NCI-H2107 (cell line): ENCODE measurements around the gene MRAP.
"Not testable (repeated sequence)": the region's sequence is repeated elsewhere in the genome, so short reads cannot be mapped to it uniquely, and the experiment has no call there.

Experiments
- DNase-seq: peaks from one replicate; lab custom pipeline; 2025; lab: John Stamatoyannopoulos, UW

MRAP gene

GRCh38 chr21:32300117-32300681 is 1.5 kb downstream of the MRAP start:
- DNase-seq = no peak

GRCh38 chr21:32301596-32301995 is 2.9 kb downstream of the MRAP start:
- DNase-seq = no peak

DNA sequence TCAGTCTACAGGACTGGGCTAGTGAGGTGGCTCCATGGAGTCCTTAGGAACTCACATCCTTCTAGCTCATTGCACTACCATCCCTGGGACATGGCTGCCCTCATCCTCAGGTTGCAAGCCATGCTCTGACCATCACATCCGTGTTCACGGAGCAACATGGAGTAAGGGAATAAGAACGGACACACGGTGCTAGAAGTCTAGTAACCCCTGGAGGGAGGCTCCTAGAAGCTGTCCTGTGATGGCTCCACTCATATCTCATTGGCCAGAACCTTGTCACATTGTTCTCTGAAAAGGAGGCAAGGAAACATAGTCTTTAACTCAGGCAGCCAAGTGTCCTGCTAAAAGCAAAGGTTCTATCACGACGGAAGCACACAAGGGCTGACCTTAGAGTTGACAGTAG is 3.9 kb downstream of the MRAP start:
- no peak for DNase-seq

DNA sequence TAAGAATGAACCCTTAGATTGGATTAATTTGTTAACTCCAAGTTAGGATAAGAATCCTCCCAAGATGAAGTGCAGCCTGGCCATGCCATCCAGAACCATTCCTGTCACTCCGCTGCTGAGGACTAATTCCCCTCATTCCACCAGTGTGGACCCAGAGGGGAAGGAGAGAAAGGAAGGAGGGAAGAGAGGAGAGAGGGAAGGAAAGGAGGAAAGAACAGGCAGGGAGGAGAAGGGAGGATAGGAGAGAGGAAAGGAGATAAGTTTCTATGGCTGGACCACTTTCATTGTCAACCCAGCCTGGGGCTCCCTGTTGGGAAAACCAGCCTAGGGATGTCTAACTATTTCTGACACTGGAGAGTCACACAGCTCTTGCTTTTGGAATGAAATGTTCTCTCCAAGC is 4.7 kb downstream of the MRAP start:
- no peak for DNase-seq

GRCh38 chr21:32304998-32305397 is 6.3 kb downstream of the MRAP start:
- DNase-seq = no peak

DNA sequence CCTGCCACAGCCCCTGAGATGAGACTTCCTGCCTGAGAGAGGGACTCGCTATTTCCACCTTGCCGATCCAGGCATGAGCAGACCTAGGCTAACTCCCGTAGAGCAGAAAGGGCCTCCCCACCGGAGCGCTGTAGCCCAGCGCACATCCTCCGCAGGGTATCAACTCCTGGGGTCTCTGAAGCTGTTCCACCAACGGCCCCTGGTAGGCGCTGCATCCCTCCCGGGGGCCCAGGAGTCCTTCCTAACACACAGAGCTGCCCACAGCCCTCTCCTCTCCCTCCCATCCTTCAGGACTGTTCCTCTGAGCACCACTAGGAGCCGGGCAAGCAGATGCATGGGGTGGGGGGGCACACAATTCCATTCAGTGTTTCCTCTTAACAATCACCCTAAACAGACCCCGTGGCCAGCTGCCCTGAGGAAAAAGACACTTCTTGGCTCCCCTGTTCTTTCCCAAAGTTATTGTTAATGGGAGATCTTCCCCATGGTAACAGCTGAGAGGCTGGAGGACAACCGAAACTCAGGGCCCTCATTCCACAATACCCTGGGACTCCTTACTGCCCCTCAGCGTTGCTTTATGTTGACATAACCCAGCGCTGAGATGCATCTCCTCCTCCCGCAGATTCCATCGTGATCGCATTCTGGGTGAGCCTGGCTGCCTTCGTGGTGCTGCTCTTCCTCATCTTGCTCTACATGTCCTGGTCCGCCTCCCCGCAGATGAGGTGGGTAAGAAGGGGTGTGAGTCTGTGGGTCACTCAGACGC is 7.5 kb downstream of the MRAP start:
- no peak for DNase-seq

DNA sequence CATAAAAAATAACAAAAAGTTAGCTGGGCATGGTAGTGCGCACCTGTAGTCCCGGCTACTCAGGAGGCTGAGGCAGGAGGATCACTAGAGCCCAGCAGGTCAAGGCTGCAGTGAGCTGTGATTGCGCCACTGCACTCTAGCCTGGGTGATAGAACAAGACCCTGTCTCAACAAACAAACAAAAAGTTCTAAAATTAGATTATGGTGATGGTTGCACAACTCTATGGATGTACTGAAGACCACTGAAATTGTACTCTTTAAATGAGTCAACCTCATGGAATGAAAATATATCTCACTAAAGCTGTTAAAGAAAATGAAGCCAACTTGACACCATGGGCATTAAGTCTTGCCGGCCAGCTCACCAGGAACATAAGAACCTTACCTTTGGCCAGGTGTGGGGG is 9.1 kb downstream of the MRAP start:
- DNase-seq = no peak

GRCh38 chr21:32308696-32309095 is 10.0 kb downstream of the MRAP start:
- no peak for DNase-seq

GRCh38 chr21:32309906-32310460 is 11.3 kb downstream of the MRAP start:
- no peak for DNase-seq

DNA sequence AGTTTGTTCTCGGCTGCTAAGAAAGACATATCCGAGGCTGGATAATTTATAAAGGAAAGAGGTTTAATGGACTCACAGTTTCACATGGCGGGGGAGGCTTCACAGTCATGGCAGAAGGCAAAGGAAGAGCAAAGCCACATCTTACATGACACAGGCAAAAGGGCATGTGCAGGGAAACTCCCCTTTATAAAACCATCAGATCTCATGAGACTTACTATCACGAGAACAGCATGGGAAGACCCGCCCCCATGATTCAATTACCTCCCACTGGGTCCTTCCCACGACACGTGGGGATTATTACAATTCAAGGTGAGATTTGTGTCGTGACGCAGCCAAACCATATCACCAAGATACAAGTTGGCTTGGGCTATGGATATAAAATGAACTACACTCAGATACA is 12.3 kb downstream of the MRAP start:
- DNase-seq = not testable (repeated sequence)

GRCh38 chr21:32311621-32312020 is 13.0 kb downstream of the MRAP start:
- no peak for DNase-seq

GRCh38 chr21:32312326-32312725 is 13.7 kb downstream of the MRAP start:
- DNase-seq = no peak

- no peak for DNase-seq
Observed at GRCh38 chr21:32312976-32313375, 14.3 kb downstream of the MRAP start.

GRCh38 chr21:32314806-32315205 is 16.2 kb downstream of the MRAP start:
- no peak for DNase-seq

DNA sequence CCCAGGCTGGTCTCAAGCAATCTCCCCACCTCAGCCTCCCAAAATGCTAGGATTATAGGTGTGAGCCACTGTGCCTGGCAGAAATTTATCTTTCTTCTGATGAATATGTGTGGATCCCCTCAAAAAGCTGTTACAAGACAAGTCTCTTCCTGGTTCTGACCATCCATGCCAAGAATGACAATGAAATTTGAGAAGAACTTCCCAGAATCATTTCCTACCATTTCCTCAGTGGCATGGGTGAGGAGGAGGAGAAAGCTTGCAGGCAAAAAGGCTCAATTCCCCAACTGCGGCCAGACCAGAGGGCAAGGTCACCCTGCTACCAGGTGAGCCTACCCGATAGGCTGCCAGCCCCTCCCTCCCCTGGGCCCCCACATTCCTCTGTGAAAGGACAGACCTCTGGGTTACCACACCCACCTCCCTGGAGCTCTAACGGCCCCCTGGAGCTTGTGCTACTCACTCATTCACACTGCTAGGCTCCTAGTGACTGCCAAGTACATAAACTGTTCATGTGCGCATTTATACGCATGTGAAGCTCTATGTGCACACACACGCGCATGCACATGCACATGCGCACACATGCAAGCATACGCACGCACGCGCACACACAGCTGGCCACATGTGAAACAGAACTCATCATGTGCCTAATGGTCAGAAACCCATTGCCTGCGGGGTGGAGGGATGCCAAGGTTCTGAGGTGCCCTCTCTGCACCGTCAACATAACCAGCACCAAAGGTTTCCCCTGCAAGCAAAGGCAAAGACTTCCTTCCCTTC is 17.0 kb downstream of the MRAP start:
- no peak for DNase-seq

GRCh38 chr21:32316361-32317215 is 17.9 kb downstream of the MRAP start:
- no peak for DNase-seq

DNA sequence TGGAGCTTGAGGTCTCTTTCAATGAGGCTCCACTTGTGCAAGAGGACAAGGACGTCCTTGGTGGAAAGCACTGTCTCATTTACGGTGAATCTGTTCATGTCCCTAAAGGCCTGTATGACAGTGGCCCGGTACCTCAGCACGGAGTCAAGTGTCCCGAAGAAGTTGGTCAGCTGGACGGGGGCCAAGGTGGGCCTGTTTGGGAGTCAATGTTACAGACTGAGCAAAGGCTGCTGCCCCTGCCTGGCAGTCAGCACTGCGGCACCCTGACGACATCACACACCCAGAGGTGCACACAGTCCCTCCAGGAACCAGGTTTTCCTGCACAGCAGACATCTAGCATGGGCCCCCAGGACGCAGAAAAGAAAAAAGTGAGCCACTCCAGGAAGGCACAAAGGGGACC is 19.1 kb downstream of the MRAP start:
- no peak for DNase-seq

DNA sequence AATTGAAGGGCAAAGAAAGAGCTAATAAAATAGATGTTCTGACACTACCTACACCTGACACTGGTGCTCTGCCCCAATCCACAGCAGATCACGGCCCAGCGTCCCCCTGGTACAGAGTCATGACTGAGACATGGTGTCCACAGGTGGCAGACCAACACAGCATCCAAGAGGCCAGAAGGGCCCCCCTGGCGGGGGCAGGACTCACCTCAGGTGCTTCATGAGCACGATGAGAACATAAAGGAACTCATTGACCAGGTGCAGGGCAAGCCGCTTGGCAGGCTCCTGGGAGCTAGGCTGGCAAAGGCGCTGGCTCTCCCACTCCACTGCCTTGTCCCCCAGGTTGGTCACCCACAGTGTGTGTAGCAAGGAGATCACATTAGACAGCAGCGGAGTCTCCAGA is 20.4 kb downstream of the MRAP start:
- no peak for DNase-seq

DNA sequence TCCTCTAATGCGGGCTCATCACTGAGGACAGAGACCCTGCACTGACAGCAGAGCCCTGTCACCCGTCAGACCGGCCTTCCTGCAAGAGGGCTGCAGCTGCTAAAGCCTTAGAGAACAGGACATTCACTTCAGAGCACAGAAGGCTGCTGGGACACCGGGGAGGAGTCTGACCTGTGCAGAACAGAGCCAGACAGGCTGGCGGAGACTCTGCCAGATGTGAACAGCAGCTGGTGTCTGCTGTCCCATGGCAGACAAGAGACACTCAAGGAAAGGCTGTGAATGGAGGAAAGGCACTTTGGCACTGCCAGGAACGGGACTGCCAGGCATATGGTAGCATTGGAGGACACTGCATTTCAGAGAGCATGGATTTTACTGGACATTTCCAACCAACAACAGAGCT is 21.4 kb downstream of the MRAP start:
- DNase-seq = no peak

- no peak for DNase-seq
Observed at GRCh38 chr21:32320726-32321125, 22.1 kb downstream of the MRAP start.

DNA sequence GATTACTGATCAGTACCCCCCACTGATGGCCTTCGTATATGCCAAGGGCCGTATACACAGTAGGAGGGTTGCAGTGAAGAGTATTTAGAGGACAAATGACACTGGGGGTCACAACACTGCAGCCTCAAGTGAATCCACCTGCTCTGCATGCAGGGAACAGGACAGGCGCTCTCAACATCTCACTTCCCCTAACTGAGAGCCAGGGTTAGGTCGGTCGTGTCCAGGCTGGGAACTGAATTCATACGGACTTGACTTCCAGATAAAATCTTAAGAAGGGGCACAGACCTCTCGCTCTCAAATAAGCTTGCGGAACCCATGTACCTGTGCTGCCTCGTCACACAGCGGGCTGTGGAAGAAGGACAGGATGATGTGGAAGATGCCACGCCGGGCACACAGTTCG is 22.8 kb downstream of the MRAP start:
- DNase-seq = no peak

DNA sequence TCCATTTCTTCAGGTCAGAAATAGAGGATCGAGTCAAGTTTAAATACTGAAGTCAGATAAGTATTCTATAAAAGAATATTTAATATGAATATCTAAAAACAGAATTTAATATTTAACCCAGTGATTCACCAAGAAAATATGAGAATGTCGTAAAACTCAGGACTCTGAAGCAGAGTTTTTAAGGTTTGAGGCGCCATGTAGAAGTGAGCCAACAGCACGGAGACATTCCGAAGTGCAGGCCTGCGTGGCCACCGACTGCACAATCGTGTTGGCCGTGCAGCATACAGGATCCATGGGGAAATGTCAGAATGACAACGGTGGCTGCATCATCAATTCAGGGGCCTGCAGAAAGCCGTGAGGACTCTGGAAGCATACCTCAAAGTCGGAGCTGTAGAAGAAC is 23.4 kb downstream of the MRAP start:
- no peak for DNase-seq
